ENCODE results near the gene ATXN1.
"Not testable (repeated sequence)": the region's sequence is repeated elsewhere in the genome, so short reads cannot be mapped to it uniquely, and the experiment has no call there.

DNA sequence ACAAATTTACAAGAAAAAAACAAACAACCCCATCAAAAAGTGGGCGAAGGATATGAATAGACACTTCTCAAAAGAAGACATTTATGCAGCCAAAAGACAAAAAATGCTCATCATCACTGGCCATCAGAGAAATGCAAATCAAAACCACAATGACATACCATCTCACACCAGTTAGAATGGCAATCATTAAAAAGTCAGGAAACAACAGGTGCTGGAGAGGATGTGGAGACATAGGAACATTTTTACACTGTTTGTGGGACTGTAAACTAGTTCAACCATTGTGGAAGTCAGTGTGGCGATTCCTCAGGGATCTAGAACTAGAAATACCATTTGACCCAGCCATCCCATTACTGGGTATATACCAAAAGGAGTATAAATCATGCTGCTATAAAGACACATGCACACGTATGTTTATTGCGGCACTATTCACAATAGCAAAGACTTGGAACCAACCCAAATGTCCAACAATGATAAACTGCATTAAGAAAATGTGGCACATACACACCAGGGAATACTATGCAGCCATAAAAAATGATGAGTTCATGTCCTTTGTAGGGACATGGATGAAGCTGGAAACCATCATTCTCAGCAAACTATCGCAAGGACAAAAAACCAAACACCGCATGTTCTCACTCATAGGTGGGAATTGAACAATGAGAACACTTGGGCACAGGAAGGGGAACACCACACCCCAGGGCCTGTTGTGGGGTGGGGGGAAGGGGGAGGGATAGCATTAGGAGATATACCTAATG lies 58.5 kb downstream of the ATXN1 start:
- TF ChIP-seq, protein P1, sequence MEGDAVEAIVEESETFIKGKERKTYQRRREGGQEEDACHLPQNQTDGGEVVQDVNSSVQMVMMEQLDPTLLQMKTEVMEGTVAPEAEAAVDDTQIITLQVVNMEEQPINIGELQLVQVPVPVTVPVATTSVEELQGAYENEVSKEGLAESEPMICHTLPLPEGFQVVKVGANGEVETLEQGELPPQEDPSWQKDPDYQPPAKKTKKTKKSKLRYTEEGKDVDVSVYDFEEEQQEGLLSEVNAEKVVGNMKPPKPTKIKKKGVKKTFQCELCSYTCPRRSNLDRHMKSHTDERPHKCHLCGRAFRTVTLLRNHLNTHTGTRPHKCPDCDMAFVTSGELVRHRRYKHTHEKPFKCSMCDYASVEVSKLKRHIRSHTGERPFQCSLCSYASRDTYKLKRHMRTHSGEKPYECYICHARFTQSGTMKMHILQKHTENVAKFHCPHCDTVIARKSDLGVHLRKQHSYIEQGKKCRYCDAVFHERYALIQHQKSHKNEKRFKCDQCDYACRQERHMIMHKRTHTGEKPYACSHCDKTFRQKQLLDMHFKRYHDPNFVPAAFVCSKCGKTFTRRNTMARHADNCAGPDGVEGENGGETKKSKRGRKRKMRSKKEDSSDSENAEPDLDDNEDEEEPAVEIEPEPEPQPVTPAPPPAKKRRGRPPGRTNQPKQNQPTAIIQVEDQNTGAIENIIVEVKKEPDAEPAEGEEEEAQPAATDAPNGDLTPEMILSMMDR (IDR thresholded peaks at IDR 0.05; ENCODE audit: low read depth, low read length), result not testable (repeated sequence)
- not testable (repeated sequence) for TF ChIP-seq EZH2phosphoT487 (IDR thresholded peaks at IDR 0.05; ENCODE audit: low read depth)
